ENCODE results near the gene HRAS. TPM values are rescaled to one million over a fixed set of nuclear protein-coding genes. Genes with fewer than 3 reads are reported as not detected.

Gene HRAS
- total RNA-seq (2022) (42.1 and 47.9 TPM in 2 replicates), Bru-seq, nascent RNA (percentile 40 among the genes with signal in this experiment), BruChase-seq, experiment 1, labeled RNA remaining after a 6-hour chase (percentile 72 among the genes with signal in this experiment), BruChase-seq, experiment 2, labeled RNA remaining after a 2-hour chase (percentile 59 among the genes with signal in this experiment)
- long read RNA-seq, transcript HRAS-211 (7 exons, 1,114 nt): minor isoform, 5 of 50 reads
- long read RNA-seq, transcript HRAS-201 (6 exons, 894 nt): major isoform, 24 of 50 reads
- long read RNA-seq, partial matches to known transcripts: 6 of 50 reads
- long read RNA-seq, other reads (novel, unspliced or antisense): 9 of 50 reads

- TF ChIP-seq CTCF (IDR thresholded peaks at IDR 0.05; ENCODE audit: unreplicated experiment): no peak
- peak within 1 kb of the TSS; percentile 89 for H3K27ac Mint-ChIP-seq (ENCODE audit: unreplicated experiment)
- intact Hi-C loops (cut with micrococcal nuclease; ENCODE audit: unreplicated experiment): no loop called here
- H3K4me1 Mint-ChIP-seq (ENCODE audit: low read depth, unreplicated experiment): peaks cover 7% of the 10 kb centered on the region
- BruUV-seq (replicated peaks): no TSS peak
- DNase-seq: peak; percentile 98
- H3K9me3 Mint-ChIP-seq (ENCODE audit: low read depth, unreplicated experiment): no peaks in the 10 kb centered on the region
- CTCF ChIA-PET: interaction anchor here (0.6 to 2.1 kb wide), 4 partner anchors 15 to 40 kb away, joined by 3 to 6 read pairs (median 5); partner anchors contain the start of gene PHRF1
- peaks cover 56% of the 10 kb centered on the region for H3K36me3 Mint-ChIP-seq (ENCODE audit: insufficient read depth, unreplicated experiment)
- H3K4me3 Mint-ChIP-seq (ENCODE audit: low read depth, unreplicated experiment): peak within 1 kb of the TSS; percentile 90
- H3K27me3 Mint-ChIP-seq (ENCODE audit: unreplicated experiment): no peaks in the 10 kb centered on the region
Measured at GRCh38 chr11:535519-536454, at the start of gene HRAS. TSS of gene HRAS (minus strand) at chr11:535576.

- H3K27me3 Mint-ChIP-seq (ENCODE audit: unreplicated experiment): no peaks in the 10 kb centered on the region
- no peak overlapping the region for H3K4me3 Mint-ChIP-seq (ENCODE audit: low read depth, unreplicated experiment)
- H3K4me1 Mint-ChIP-seq (ENCODE audit: low read depth, unreplicated experiment): peaks cover 28% of the 10 kb centered on the region
- no peak for DNase-seq
- intact Hi-C loops (cut with micrococcal nuclease; ENCODE audit: unreplicated experiment): no loop called here
- H3K9me3 Mint-ChIP-seq (ENCODE audit: low read depth, unreplicated experiment): no peaks in the 10 kb centered on the region
- CTCF ChIA-PET: no interaction called here
- TF ChIP-seq CTCF (IDR thresholded peaks at IDR 0.05; ENCODE audit: unreplicated experiment): no peak
- no TSS peak for BruUV-seq (replicated peaks)
- no peak overlapping the region for H3K27ac Mint-ChIP-seq (ENCODE audit: unreplicated experiment)
- H3K36me3 Mint-ChIP-seq (ENCODE audit: insufficient read depth, unreplicated experiment): peaks cover 47% of the 10 kb centered on the region
Measured at GRCh38 chr11:584287-584686, 48.9 kb upstream of the HRAS start.

GRCh38 chr11:581752-582151, 46.4 kb upstream of the HRAS start:
- BruUV-seq (replicated peaks): no TSS peak
- H3K9me3 Mint-ChIP-seq (ENCODE audit: low read depth, unreplicated experiment): no peaks in the 10 kb centered on the region
- H3K4me3 Mint-ChIP-seq (ENCODE audit: low read depth, unreplicated experiment): no peak overlapping the region
- H3K36me3 Mint-ChIP-seq (ENCODE audit: insufficient read depth, unreplicated experiment): peaks cover 34% of the 10 kb centered on the region
- intact Hi-C loops (cut with micrococcal nuclease; ENCODE audit: unreplicated experiment): no loop called here
- CTCF ChIA-PET: interaction anchor here (0.6 kb wide), 1 partner anchor 158 kb away, joined by 3 read pairs; no protein-coding TSS in a partner anchor
- no peak for TF ChIP-seq CTCF (IDR thresholded peaks at IDR 0.05; ENCODE audit: unreplicated experiment)
- no peak for DNase-seq
- H3K27me3 Mint-ChIP-seq (ENCODE audit: unreplicated experiment): no peaks in the 10 kb centered on the region
- no peak overlapping the region for H3K27ac Mint-ChIP-seq (ENCODE audit: unreplicated experiment)
- peaks cover 31% of the 10 kb centered on the region for H3K4me1 Mint-ChIP-seq (ENCODE audit: low read depth, unreplicated experiment)

- CTCF ChIA-PET: interaction anchor here (0.6 to 0.7 kb wide), 2 partner anchors 21 to 158 kb away, joined by 3 read pairs; no protein-coding TSS in a partner anchor
- no peak overlapping the region for H3K4me3 Mint-ChIP-seq (ENCODE audit: low read depth, unreplicated experiment)
Measured at GRCh38 chr11:581342-581741, 46.0 kb upstream of the HRAS start.

More at GRCh38 chr11:581342-581741, 46.0 kb upstream of the HRAS start:
- intact Hi-C loops (cut with micrococcal nuclease; ENCODE audit: unreplicated experiment): no loop called here
- no peak for DNase-seq
- no TSS peak for BruUV-seq (replicated peaks)
- H3K9me3 Mint-ChIP-seq (ENCODE audit: low read depth, unreplicated experiment): no peaks in the 10 kb centered on the region
- H3K27me3 Mint-ChIP-seq (ENCODE audit: unreplicated experiment): no peaks in the 10 kb centered on the region
- H3K4me1 Mint-ChIP-seq (ENCODE audit: low read depth, unreplicated experiment): peaks cover 26% of the 10 kb centered on the region
- H3K36me3 Mint-ChIP-seq (ENCODE audit: insufficient read depth, unreplicated experiment): peaks cover 38% of the 10 kb centered on the region
- H3K27ac Mint-ChIP-seq (ENCODE audit: unreplicated experiment): no peak overlapping the region
- TF ChIP-seq CTCF (IDR thresholded peaks at IDR 0.05; ENCODE audit: unreplicated experiment): no peak
